Measurements from ENCODE around the gene MSMP. TPM values are rescaled to one million over a fixed set of nuclear protein-coding genes. Genes with fewer than 3 reads are reported as not detected.

The MSMP gene, protein sequence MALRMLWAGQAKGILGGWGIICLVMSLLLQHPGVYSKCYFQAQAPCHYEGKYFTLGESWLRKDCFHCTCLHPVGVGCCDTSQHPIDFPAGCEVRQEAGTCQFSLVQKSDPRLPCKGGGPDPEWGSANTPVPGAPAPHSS
- polyA plus RNA-seq (ENCODE audit: insufficient read length in 10 of 10), result 1 to 10 TPM in 3 of 10 donors, not detected in 7; 1.3 to 1.6 (median 1.4) TPM
- long read RNA-seq, donor 1, partial matches to known transcripts, result 0 of 1 reads
- long read RNA-seq, donor 1, other reads (novel, unspliced or antisense), result 0 of 1 reads
- long read RNA-seq, donor 2, result 0 reads
- long read RNA-seq, donor 3, result 0 reads
- long read RNA-seq, donor 4, result 0 reads
- long read RNA-seq, donor 5, result 0 reads
- long read RNA-seq, donor 6, result 0 reads
- long read RNA-seq, donor 7, result 0 reads
- long read RNA-seq, donor 8, result 0 reads
- long read RNA-seq, donor 9, result 0 reads

DNA sequence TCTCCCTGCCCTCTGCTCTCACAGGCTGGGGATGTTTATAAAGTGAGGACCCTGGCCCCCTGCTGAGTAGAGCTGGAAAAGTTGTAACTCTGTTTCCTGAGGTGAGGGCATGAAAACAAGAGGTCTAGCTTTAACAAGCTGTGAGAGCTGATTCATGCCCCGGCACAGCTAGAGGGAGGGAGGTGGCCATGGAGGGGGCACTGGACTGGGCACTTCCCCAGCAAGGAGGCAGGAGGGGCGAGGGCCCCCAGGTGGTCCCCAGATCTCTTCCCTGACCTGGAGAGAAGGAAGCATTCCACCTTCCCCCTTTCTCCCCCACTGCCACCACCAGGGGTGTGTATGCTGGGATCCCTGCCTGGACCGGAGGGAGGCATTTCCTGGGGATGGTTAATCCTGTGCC lies at the start of gene MSMP:
TSS of gene MSMP (minus strand) at position 13 of the 400 bp plus-strand sequence. CDS start 147 bp downstream, outside the sequence.
- no peak for DNase-seq

DNA sequence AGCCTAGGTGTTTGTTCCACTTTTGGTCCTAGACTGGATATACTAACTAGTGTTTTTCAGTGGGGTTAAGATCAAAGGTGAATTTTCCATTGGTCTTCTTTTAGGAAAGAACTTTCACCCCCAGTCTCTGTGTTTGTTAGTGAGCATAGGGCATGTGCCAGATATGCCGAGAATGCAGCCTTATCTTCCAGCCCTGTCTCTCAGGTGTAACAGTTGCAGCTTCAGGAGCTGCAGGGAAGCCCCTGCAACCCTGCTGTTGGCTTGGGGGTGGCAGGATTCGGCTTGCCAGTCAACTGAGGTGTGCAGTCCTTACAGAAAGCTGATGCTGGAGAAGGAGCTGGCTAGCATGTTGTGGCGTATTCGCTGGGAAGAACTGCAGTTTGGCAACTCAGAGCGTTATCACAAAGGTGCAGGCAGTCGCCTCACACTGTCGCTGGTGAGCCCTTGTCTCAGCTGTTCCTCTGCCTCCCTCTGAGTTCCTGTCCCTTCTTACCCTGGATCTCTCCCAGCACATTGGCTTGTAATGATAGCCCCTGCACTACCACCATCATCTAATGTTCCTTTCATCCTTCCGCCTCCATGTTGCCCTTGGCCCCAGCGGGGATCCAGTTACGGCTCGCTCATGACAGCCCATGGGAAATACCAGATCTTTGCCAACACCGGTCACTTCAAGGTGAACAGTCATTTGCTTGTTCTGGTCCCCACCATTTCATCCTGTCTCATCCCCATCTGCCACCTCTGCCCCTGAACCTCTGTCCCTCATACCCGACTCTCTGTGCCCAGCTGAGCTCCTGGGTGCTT lies 47.5 kb upstream of the MSMP start:
- no peak for DNase-seq

DNA sequence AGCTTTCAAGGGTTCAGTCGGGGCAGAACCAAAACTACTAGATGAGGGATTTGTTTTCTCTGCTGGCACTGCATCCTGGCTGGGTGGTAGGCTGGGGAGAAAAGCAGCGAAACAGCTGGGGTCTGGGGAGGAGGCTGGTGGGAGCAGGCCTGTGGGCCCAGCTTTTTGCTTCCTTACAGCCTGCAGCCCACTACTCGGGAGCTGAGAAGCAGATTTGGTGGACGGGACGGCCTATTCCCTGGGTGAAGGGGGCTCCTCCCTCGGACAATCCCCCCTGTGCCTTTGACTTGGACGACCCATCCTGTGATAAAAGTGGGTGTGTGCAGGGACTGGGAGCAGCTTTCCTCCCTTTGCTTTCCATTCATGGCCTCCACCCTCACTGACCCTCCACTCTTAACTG lies 46.5 kb upstream of the MSMP start:
- DNase-seq, result no peak

DNA sequence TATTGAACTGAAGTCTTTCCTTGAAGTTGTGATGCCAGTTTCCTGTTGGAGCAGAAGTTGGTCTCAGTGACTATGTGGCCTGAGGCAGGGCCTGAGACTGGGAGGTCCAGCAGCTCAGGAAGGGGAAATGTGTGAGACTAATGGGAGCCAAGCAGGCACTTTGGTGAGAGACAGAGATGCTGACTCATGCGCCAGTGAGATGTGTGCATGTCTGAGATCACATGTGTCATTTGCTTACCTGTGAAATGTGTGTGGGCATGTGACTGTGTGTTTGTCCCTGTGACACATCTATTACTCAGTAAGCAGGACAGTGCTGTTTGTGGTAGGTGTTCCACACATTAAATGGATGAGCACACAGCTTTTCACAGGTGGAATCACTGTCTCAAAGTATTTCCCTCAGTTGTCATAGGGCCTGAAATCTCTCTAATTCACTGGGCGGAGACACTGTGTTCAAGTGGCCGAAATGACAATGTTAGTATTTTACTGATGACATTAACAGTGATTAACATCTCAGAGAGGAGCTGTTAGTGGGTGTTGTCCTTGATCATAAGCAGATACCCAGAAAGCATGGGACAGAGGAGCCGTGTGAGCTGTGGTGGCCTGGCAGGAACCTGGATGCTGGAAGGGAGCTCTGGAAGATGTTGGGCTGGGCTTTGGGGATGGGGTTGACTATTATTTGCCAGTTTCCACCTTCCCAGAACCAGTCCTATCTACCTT lies 44.7 kb upstream of the MSMP start:
- no peak for DNase-seq

DNA sequence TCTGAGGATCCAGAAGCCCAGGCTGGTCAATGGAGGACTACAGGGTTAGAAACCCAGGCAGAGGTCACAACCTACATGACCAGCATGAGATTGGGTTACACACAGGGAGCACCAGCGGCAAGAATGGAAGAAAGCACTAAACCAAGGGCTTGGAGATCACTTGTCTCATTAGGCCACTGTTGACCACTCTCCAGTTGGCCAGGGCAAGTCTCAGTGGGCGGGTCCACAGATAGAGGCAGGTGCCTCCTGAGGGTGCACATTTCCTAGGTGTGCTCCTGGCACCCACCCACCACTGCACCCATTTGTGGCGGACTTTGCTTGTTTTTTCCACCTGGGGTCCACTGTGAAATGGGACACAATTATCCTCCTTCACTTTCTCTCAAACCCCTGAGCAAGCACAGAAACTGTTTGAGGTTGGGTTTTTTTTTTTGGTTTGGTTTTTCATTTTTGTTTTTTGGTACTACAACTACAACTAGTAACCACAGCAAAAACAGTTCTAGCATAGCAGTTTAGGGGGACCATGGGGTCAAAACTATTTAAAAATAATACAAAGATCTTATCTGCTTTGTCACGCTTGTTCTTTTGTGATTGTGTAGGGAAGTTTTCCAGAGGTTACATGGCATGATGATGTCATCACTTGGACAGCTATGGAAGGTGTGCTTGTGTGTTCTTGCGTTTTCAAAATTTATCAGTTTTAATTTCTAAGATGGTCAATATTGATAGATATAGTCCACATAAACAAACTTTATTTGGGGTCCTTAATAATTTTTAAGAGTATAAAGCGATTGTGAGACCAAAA lies 43.4 kb upstream of the MSMP start:
- no peak for DNase-seq

DNA sequence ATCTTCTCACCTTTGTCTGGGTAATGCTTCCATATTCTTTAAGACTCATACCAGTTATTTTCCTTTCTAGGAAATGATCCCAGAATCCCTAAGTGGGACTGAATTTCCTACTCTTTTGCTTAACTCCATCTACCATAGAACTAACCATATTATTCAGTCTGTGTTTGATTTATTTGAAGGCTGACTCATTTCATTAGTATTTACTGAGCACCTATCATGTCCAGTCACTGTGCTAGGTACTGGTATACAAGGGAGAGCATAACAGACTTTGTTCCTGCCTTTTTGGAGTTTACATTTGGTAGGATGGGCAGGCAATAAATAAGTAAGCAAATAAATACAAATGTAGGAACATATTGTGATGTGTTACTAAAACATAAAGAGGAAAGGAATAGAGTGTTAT lies 41.6 kb upstream of the MSMP start:
- DNase-seq, result no peak

DNA sequence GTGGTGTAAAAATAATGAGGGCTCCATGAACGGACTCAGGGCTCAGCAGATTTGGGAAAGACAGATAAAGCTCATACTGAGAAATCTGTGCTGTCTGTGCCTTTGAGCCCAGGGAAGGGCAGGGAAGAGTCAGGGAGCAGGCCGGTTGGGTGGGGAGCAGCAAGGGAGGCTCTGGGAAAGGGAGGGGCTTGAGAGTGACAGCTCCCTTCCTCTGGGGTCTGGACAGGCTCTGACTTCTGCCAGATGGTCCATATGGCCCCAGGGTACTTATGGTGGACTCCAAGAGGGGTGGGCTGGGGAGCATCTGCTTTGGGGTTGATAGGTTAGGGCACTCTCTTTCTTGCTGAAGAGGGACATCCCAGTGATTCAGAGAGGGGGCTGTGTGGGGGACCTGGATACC lies 39.4 kb upstream of the MSMP start:
- no peak for DNase-seq

DNA sequence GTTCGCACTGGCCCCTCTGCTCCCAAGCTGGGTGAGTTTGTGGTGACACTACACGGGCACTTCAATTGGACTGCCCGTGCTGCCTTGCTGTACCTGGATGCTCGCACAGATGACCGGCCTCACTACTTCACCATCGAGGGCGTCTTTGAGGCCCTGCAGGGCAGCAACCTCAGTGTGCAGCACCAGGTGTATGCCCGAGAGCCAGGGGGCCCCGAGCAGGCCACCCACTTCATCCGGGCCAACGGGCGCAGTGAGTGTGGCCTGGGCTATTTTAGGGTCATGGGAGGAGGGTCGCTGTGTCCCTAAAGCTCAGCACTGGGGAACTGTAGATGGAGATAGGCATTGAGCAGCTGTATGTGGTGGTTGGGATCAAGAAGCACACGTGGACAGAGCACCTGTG lies 38.8 kb upstream of the MSMP start:
- DNase-seq, result no peak

DNA sequence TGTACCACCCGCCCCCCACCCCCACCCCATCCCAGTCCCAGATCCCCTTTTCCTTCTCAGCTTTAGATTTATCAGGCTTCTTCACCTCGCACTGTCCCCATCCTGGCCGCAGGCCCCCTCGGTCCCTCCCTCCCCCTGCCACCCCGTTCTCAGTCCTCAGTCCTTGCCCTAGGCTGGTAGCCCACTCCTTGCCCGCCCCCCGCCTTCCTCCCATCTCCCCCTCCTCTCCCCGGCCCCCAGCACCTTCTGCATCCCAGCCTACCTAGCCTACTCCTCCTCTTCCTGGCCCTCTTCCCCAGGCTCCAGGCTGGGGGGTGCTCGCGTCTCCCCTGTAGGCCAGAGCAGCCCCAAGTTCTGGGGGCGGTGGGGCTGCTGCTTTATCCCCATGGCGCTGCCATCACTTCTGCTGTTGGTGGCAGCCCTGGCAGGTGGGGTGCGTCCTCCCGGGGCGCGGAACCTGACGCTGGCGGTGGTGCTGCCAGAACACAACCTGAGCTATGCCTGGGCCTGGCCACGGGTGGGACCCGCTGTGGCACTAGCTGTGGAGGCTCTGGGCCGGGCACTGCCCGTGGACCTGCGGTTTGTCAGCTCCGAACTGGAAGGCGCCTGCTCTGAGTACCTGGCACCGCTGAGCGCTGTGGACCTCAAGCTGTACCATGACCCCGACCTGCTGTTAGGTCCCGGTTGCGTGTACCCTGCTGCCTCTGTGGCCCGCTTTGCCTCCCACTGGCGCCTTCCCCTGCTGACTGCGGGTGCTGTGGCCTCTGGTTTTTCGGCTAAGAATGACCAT lies 38.1 kb upstream of the MSMP start:
- DNase-seq, result no peak

DNA sequence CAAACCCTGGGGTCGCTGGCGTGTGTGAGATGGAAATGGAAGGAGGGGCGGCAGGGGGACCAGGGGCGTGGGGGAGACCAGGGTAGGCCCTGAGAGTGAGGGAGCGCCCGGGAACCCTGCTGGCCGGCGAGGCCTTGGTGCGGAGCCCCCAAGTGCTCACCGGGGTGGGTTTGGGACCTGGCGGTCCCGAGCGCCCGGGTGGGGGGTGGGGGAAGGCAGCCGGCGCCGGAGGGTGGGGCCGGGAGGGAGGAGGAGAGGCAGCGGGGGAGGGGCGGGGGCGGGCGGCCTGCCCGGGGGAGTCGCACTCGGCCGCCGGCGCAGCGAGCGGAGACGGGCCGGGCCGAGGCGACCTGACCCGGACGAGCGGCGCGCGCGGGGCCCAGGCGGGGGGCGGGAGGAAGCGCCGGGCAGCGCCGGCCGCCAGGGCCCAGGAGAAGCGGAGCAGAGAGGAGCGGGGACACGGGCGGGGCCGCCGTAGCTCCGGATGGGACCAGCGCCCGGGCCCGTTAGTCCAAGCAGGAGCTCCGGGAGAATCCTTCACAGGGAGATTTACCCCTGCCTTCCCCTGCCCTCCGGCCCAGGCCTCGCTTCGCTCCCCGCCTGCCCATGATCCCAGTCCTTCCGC lies 37.3 kb upstream of the MSMP start, which contains the start of gene NPR2:
TSS of gene NPR2 (plus strand) at position 295 of the 625 bp plus-strand sequence. CDS start 818 bp downstream, outside the sequence.
- peak in 2 of 3 donors; percentile 46 to 72 for DNase-seq

DNA sequence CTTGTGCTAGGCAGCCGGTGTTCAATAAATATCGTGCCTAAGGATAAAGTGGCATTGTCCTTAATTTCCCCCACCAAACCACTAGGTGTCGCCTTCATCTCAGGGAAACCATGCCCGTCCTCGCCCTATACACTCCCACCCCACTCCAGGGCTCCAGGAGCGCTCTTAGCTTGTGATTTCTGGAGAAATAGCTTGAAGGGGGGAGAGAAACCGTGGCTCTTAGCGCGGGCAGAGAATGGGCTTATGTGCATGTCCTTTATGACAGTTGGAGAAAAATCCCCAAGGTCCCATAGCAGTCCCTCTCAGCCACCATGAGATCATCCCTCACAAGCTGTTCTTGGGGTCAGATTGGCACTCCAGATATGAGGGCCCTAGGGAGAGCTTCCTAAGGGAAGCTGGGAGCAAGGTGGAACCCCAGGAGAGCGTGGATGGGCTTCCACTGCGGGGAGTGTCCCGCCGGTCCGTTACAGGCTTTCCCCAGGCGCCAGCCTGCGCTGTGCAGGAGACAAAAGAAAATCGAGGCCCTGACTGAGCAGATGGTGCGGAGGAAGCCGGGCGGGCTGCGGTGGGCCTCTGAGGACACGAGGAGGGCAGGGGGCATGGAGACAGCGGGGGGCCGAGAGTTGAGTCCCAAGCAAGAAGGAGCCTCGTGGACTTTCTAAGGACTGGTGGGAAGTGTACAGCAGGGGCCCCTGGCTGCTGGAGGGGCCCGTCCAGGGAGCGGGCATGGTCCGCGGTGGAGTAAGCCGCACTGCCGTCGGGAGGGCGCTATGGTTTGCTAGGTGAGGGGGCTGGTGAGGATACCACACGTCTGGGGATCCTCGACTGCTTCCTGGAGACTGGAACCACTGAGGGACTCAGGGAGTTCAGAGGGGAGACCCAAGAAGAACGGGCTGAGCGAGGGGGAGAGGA lies 36.6 kb upstream of the MSMP start:
- DNase-seq, result peak; percentile 82 to 92 (median 87)

DNA sequence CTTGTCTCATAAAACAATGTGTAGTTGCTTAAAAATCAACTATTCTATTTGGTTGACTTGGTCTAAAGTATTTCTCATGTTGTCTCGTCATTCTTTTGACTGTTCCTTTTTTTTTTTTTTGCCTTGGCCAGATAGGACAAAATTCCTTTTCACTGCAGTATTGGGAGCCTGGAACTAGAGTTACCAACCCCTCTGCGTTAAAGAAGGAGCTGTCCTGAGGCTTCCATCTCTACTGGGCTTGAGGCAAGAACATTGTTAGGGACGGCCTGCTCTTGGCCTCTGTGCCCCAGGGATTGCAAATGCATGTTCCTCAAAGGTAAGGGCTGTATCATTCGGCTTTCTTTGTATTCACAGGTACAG lies 35.9 kb upstream of the MSMP start:
- no peak for DNase-seq

DNA sequence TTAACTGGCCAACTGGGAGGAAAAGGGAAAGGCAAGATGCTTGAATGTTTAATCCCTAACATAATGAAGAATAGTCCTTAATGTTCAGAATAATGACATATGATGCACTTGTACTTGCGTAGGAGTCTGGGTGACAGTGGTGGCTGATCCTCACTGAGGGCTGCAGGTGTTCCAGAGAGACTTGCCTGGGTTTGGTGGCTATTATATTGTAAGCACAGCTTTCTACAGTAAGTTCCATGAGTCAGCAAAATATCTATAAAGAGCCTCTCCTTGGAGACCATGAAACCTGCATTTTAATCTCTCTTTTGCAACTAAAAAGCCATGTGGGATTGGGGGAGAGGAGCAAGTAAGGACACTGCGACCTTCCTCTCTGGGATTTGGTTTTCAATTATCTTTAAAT lies 35.5 kb upstream of the MSMP start:
- no peak for DNase-seq

DNA sequence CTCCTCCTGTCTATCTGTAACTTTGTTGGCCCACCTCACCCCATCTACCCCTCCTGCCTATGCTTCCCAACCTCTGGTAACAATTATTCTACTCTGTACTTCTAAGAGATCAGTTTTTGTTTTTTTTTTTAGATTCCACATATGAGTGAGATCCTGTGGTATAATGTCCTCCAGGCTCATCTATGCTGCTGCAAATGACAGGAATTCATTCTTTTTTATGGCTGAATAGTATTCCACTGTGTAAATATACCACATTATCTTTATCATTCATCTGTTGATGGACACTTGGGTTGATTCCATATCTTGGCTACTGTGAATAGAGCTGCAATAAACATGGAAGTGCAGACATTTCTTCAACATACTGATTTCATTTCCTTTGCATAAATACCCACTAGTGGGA lies 29.3 kb upstream of the MSMP start:
- DNase-seq, result no peak

DNA sequence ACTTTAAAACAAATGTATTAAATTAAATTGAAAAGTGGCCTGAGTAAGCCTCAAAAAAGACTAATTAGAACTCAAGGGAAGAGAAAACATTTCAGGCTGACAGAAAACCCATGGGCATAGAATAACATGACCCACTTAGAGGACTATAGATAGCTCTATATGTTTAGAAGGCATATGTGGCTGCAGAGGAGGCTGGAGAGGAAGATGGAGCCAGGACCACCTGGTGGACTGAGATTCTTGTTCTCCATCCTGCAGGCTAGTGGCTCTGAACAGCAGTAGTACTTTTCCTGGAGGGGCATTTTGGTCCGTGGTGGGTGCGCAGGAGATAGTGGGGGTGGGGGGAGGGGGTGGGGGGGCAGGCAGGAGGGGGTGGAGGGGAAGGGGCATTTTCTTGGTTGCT lies 27.0 kb upstream of the MSMP start:
- no peak for DNase-seq

DNA sequence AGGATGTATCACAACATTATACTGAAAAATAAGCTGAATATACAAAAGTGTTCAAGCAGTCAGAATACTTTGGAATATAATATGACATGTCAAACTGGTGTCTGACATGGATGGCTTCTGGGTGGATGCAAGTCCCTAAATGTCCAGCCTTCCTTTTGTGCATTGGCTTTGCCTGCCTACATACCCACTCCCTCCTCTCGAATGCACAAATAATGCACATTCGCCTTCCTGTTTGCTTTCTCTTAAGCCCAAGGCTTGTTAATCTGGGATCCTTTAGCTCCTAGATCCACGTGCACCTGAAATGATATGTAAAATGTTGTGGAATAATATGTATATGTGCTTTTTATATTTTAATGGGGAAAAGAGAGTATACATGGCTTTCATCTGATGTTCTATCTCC lies 24.4 kb upstream of the MSMP start:
- no peak for DNase-seq

DNA sequence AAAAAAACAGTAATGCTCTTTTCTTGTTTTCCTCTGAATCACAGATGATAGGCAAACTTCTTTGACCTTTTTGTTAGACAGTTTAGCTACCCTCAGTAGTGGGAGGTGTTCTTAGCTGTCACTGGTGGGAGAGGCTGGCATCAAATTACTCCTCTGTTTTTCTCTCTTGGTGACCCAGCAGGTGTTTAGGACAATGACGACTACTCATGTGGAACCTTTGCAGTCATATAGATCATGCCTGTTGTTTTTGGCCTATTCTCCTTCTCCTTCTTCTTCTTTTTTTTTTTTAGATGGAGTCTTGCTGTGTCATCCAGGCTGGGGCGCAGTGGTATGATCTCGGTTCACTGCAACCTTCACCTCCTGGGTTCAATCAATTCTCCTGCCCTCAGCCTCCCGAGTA lies 21.9 kb upstream of the MSMP start:
- DNase-seq, result no peak

DNA sequence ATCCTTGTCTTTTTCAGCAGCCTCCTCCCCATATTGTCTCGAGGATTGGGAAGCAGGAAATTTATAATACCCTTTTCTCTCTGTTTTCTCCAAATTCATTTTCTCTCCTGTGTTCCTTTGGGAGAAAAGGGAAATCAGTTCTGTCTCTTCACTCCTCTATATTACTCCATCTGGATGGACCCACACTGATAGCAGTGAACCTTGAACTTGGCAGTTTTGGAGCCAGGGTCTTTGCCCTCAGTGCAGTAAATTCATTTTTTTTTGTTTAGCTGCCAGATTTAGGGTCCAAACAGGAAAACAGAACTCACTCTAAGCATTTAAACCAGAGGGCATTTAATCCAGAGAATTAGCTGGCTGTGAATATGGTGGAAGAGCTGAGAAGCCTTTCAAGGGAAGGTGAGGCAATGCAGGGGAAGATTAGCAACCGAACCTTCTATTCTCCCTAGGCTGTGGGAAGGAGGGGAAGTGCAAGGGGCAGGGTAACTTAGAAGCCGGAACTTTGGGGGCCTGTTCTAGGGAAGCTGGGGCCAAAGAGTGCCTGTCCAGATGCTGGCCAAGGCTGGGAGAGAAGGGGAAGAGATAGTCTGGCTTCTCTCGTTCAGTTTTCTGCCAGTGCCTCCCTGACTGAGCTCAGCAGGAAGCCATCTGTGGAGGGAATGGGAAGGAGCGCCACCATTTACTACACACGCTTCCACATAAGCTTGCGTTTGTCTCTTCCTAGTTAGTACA lies 21.0 kb upstream of the MSMP start:
- DNase-seq, result peak in 1 of 3 donors; percentile 44
